SKM-1 treated with dmso at 0.1 percent for 144 hours (cell line): ENCODE results near the gene FBN3.

ENCODE experiments used
- DNase-seq: peaks from one replicate; lab custom pipeline; 2025; ENCODE audit not compliant: unreplicated experiment; lab: John Stamatoyannopoulos, UW

The FBN3 gene

DNA sequence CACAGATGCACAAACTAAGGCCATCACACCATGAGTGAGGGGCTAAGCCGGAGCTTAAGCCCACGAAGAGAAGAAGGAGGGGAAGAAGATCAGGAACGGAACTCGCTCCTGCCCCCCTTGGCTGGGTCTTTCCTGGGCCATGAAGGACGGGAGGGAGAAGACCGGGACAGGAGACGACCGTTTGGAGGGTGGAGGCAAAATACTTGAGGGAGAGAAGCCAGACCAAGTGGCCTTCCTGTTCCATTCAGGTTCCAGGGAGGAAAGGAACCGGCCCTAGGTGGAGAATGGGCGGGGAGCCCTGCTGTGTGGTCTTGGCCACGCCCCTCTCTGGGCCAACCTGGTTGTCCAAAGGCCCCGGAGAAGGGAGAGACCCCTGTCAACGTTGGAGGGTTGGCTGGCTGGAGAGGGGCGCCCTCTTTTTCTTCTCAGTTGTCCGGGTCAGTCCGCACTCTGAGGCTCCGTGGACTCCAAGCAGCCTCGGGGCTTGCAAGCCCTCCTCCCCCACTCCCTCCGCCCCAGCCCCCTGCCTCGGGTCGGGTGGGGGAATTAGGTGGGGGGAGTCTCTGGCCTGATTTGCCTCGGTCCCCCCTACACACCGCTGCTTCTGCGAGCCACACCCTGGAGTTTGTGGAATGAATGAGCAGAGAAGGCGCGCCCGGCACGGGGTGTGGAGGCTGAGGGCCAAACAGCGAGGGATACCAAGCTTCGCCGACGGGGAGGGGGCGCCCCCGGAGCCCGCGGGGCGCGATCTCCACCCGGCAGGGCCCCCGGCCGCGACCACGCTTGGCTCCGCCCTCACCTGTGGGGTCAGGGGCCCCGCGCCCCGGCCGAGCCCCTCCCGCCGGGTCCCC lies 757 bp downstream of the FBN3 start:
- no peak for DNase-seq

DNA sequence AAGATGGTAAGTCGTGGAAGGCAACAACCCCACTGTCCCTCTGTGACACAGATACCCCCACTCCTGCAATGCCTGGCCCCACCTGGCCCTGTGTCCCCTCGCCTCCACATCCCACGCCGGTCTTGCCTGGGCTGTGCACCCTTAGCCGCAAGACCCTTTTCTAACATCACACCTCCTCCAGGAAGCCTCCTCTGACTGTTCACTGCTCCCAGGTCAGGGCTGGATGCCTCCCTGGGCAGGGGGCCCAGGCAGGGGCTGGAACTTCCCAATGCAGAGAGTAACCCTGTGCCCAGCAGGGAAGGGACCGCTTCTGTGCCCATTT lies 1.3 kb downstream of the FBN3 start:
- no peak for DNase-seq

DNA sequence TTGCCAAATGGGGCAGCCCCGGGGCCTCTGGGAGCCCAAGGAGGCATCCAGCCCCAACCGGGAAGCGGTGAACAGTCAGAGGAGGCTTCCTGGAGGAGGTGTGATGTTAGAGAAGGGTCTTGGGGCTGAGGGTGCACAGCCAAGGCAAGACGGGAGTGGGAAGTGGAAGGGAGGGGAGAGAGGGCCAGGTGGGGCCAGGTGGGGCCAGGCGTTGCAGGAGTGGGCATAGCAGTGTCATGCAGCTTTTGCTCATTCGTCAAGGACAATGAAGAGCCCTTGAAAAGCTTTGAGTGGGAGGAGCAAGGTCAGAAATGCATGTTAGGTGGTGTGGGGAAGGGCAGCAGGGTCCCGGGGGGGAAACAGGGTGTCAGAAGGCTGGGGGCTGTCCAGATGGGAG lies 1.8 kb downstream of the FBN3 start:
- DNase-seq = no peak

DNA sequence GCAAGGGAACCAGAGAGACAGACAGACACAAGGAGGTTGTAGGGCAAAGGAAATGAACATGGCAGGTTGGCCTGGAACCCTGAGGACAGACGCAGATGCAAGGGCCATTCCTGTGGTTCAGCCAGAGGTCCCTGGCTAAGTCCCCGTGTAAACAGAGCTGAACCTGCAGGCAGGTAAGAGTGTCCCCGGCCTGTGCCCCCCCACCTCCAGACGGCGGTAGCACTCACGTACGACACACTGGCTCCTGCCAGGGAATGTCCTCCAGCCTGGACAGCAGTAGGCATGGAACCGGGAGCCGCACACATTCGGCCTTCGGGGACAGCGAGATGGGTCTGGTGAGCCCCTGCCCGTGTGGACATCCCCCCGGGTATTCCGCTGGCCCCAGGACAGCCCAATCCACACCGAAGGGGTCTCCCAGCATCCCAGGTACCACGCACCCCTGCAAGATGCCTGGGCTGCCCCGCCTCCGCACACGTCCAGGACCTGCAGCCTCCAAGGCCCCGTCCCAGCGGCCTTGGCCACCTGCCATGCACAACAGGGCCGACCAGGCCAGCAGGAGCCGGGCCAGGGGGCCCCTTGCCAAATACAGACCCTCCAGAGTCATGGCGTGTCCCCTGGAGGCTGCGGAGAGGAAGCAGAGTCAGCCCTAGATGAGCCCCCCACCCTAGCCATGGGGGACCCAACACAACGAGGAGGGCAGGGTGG lies 2.4 kb downstream of the FBN3 start:
- DNase-seq = no peak

DNA sequence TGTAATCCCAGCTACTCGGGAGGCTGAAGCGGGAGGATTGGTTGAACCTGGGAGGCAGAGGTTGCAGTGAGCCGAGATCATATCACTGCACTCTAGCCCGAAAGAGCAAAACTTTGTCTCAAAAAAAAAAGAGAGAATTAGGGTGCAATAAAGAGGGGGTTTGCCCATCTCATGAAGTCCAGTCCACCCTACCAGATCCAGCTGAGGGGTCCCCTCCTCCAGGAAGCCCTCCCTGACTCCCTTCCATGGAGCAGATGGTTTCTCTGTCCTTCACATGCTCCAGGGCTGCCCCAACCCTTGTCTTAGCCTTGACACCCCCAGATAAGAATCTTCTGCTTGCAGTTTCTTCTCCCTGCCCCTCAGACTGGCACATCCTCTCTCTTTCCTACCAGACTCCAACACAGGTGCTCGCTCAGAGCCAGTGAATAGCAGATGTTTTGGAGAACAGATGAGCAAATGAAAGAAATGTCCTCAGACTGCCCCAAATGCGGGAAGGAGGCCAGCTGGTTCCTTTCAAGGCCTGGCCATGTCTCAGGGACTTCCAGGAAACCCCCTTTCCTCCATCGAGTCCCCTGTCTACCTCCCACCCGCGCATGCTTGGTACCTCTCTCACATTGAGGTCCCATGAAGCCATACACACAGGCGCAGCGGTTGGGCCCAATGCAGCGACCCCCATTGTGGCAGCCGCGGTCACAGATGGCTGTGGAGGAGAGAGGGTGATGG lies 5.0 kb downstream of the FBN3 start:
- no peak for DNase-seq

DNA sequence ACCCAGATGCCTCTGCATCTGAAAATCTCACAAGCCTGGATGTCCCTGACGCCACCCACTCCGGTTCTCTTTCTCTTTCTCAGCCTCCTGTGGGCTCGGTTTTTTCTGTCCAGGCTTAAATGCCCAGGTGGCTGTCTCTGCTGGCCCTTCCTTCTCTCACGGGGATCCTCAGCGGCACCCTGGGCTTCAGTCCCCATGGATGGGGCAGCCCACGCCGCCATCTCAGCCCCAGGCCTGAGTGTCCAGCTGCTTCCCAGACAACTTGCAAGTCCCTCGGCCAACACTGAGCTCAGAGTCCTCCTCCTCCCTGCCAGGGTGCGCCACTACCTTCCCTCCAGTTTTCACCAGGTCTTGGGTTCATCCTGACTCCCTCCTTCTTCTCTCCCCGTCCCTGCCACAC lies 6.4 kb downstream of the FBN3 start:
- DNase-seq = no peak

DNA sequence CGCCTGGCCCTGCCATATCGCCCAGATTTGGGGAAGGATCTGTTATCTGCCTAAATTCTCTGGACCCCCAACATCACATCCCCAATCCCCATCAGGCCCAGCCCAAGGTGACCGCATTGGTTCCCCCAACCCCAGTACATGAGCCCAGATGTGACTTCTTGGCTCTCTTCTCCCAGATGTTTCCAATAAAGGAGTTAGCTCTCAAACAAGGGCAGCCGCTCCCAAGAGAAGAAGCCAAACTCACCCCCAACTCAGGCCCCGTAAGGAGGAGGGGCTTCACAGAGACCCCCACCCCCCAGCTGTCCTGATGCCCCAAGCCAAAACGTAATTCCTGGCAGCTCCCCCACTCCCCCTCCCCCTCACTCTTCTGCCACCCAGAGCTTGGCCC lies 6.9 kb downstream of the FBN3 start:
- DNase-seq = no peak

DNA sequence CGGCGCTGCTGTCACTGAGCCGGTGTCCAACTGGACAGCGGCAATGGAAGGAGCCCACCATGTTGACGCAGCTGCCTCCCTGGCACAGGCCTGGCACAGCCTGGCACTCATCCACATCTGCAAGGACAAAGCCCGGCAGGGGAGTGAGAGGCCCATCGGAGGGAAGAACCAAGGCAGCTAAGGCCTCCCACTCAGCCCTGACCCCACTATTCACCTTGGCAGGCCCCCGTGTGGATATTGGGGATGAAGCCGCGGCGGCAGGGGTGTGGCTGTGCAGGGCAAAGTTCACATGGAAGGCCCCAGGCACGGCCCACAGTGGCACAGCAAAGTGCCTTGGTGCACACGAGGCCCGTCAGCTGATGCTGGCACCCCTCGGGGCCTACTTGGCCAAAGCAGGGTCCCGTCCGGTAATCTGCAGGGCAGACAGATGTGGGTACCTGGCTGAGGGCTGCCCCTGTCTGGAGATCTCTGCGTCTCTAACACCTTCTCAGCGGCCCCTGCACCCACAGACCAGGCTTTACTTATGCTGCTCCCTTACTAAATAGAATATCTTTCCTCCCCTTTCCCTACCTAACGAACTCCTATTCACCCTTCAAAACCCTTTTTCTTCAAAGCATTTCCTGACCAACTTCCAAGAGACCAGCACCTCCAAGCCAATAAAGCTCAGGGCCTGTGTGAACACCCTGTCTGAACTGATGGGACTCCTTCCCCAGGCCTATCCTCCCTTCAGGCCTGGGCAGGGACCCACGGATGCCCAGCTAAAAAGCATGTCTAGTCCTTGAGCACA lies 7.5 kb downstream of the FBN3 start:
- DNase-seq = no peak

DNA sequence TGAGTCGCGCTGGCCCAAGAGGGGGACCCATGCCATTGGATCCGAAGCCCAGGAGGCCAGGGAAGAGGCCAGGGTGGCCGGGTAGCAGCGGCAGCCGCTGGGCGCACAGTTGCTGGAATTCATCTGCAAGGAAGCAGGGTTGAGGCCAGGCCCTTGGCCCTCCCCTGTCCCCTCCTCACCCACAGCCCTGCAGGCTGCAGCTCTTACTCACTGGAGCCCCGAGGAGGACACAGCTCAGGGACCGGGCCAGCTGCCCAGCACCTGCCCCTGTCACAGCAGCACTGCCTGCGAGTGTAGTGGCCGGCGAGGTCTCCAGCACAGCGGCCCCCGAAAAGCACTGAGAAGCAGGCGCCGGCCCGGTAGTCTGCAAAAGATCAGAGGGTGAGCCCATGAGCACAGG lies 11.2 kb downstream of the FBN3 start:
- DNase-seq = no peak

DNA sequence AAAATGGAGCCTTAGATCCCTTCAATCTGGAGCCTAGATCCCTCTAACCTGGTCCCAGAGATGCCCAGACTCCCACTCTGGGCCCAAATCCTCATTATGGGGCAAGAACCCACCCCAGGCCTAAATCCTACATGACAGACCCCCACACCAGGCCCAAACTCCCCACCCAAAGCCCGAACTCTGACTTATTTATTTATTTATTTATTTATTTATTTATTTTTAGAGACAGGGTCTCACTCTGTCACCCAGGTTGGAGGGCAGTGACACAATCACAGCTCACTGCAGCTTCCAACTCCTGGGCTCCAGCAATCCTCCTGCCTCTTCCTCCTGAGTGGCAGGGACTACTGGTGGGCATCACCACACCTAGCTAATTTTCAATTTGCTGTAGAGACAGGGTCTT lies 12.0 kb downstream of the FBN3 start:
- no peak for DNase-seq

DNA sequence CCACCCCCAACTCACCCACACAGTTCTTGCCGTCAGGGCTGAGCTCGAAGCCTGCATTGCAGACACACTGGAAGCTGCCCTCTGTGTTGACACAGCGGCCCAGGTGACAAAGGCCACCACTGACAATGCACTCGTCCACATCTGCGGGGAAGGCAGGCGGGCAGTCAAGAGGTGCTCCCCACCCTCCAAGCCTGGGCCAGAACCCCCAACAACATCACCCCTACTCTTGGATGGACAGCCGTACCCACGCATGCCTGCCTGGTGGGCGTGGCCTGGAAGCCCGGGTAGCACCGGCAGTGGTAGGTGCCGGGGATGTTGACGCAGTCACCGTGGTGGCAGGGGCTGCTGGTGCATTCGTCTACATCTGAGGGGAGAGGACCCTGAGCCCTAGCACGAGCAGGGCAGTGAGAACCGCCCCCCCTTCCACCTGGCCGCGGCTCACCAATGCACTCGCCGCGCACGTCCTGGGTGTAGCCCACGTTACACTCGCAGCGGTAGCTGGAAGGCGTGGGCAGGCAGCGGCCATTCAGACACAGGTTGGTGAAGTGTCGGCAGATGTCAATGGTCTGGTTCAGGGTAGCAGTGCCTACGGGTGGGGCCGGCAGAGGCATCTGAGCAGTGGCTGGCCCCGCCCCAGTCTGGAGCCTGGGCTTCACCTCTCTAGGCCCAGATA lies 13.3 kb downstream of the FBN3 start:
- DNase-seq = no peak

DNA sequence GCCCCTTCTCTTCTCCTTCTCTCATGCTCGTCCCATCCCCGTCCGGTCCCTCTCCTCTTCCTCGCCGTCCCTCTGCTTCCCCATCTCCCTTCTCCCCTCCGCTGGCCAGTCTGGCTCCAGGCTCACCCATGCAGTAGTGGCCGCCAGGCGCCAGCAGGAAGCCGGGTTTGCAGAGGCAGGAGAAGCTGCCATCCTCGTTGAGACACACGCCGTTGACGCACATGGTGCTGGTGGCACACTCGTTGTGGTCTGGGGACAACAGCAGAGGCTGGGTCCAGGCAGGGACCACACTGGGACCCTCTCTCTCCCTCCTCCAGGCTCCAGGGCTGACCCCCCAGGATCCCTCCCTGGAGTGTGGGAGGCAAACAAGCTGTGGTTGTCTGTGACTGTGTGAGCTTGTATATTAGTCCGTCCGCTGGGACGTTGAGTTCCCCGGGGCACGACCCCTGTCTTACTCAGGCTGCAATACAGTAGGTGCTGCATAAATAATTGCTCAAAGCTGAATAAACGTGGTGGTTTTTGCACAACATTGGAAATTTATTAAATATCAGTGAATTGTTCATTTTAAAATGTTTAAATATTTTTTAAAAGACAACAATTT lies 16.4 kb downstream of the FBN3 start:
- DNase-seq = no peak

DNA sequence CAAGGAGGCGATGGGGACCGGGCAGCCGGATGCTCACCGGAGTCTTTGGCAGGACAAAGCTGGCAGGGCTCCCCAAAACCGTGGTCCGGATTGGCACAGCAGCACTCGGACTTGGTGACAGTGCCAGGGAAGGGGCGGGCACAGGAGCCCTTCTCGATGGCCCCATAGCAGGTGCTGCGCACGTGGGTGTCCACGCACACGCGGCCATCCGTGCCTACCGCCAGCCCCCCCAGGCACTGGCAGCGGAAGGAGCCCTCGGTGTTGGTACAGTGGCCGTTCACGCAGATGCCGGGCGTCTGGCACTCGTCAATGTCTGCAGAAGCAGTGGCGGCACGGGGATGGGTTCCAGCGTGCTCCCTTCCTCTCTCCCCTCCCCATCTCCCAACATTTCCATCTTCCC lies 17.9 kb downstream of the FBN3 start:
- DNase-seq = no peak

DNA sequence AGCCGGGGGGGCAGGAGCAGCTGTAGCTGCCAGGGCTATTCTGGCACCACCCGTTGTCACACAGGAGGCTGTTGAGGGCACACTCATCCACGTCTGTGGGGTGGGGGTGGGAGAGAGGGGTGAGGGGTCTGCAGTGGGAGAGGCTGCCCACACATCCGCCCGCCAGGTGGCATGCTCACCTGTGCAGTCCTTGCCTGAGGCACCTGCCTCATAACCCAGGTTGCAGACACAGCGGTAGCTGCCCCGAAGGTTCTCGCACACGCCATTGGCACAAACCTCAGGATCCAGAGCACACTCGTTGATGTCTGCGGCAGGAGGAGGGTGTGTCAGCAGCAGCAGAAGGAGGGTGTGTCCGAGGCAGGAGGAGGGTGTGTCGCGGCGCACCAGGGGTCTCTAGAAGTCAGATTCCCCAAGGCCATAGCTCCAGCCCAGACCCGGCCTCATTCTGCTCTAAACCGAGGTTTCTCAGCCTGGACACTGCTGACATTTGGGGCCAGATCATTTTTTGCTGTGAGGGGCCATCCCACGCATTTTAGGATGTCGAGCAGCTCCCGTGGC lies 20.3 kb downstream of the FBN3 start:
- DNase-seq = no peak

DNA sequence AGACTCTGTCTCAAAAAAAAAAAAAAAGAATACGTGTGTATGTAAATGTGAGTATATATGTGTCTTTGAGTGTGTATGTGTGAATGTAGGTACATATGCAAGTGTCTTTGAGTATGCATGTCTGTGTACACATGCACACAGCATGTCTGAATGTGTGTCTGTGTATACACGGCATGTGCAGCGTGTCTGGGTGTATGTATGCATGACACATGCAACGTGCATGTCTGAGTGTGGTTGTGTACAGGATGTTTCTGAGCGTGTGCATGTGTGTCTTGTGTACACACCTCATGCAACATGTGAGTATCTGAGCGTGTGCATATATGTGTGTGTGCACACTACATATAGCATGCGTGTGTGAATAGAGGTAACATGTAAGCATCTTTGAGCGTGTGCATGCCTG lies 20.8 kb downstream of the FBN3 start:
- DNase-seq = no peak

DNA sequence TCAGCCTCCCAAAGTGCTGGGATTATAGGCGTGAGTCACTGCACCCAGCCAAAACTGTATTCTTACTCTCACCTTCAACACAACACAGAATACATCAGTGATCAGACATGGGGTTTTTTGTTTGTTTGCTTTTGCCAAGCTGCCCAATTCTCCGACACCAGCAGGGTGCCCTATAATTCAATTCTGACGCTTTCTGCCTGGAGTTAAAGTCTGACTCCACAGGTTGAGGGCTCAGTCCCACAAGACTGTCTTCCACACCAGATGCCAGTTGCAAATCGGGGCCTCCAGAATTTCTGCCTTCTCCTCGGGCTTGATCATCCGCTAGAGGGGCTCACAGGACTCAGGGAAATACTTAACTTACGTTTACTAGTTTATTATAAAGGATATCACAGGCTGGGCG lies 22.1 kb downstream of the FBN3 start:
- no peak for DNase-seq

DNA sequence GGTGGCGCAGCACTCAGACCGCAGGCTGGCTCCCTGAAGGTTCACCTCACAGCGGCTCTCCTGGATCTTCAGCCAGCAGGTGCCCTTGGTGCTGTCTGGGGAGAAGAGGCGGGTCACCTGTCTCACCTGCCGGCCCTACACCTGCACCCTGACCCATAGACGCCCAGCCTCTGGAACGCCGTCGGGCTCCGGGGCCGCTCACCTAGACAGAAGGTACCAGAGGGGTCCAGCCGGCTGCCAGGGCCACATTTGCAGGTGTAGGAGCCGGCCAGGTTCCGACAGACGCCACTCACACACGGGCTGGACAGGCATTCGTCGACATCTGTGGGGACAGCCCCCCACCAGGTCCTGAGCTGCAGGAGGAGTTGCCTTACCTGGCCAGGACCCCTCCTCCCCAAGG lies 22.9 kb downstream of the FBN3 start:
- no peak for DNase-seq

DNA sequence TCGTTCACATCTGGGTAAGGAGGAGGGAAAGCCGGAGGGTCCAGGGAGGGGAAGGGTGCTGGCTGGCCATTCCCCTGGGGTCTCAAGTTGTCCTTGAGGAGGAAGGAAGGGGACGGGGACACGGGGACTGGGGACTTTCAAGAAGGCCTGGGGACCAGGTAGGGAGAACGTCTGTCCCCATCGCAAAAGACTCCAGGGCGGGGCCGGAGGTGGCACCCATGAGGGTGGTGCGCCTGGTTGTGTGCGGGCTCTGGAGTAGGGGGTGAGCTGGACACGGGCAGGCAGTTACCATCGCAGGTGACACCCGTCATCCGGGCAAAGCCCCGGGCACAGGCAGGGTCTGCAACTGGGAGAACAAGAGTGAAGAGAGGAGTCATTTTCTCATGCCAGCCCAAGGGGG lies 23.4 kb downstream of the FBN3 start:
- DNase-seq = no peak

DNA sequence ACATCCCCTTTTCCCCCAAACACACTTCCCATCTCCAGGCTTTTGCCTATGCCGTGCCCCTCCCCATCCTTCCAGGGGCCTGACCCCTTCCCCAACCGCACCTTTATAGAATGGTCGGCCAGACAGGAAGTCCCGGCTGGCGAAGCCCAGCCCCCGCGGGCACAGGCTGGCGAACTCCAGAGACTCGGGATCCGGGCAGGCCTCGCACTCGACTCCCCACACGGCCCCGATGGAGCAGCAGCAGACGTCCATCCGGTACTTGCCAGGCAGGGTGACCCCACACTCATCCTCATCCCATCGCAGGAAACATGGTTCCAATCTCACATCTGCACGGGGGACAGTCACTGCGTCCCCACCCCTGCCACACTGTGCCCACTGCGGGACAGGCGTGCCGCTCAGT lies 25.7 kb downstream of the FBN3 start:
- DNase-seq = no peak
